Kidney (tissue), 14 donors: ENCODE data around the gene BFSP2. TPM values are rescaled to one million over a fixed set of nuclear protein-coding genes. Genes with fewer than 3 reads are reported as not detected.

ENCODE experiments used
- DNase-seq, 5 donors: peaks; one replicate each; pipeline ENCODE4 v3.0.0-alpha.2; 2013 to 2020
- FAIRE-seq: peaks from 2 replicates; lab custom pipeline; 2012; peaks lifted over from hg19 to GRCh38; lab: Jason Lieb, UNC
- H3K27ac ChIP-seq, 2 donors: one replicate each; pipeline ENCODE4 v1.7.0; 2013; ENCODE audit warnings: low read depth in 2 of 2, low read length in 2 of 2, inconsistent platforms in 1 of 2
- H3K27me3 ChIP-seq: one replicate; pipeline ENCODE4 v1.7.1; 2013; ENCODE audit warnings: low read length, inconsistent platforms; ENCODE audit not compliant: control insufficient read depth, insufficient read depth
- H3K36me3 ChIP-seq, 3 donors: one replicate each; pipeline versions ENCODE4 v1.7.0 to v1.7.1; 2013; ENCODE audit warnings: low read length in 3 of 3, control low read depth in 1 of 3, inconsistent platforms in 1 of 3; ENCODE audit not compliant: insufficient read depth in 3 of 3, control insufficient read depth in 2 of 3
- H3K4me1 ChIP-seq, 3 donors: one replicate each; pipeline versions ENCODE4 v1.7.0 to v1.7.1; 2013; ENCODE audit warnings: low read length in 3 of 3, inconsistent platforms in 1 of 3, low read depth in 1 of 3; ENCODE audit not compliant: control insufficient read depth in 2 of 3, insufficient read depth in 2 of 3
- H3K4me3 ChIP-seq, 3 donors: one replicate each; pipeline versions ENCODE4 v1.7.0 to v1.8.1; 2013; ENCODE audit warnings: low read length in 3 of 3, control low read depth in 1 of 3, inconsistent platforms in 1 of 3
- H3K9ac ChIP-seq, 3 donors: one replicate each; pipeline versions ENCODE4 v1.7.0 to v1.7.1; 2013; ENCODE audit warnings: low read length in 3 of 3, control low read depth in 1 of 3, inconsistent platforms in 1 of 3
- H3K9me3 ChIP-seq, 3 donors: one replicate each; pipeline versions ENCODE4 v1.7.0 to v1.7.1; 2013; ENCODE audit warnings: low read length in 3 of 3, control low read depth in 1 of 3, inconsistent platforms in 1 of 3; ENCODE audit not compliant: control insufficient read depth in 2 of 3, insufficient read depth in 1 of 3
- intact Hi-C: fragments of 100-400 bp; cut with DNase I; formaldehyde crosslinking; loops from one replicate; pipeline ENCODE4 v1.11.1; 2022
- polyA plus RNA-seq: library from polyadenylated mRNA; stranded (reverse); fragments of 350-450 nt; fragmentation: Illumina TruSeq; extraction: RNeasy Lipid Tissue Mini Kit (QIAGEN cat#74804); gene quantifications from one replicate; pipeline ENCODE4 v1.2.3, GENCODE V29; 2014; ENCODE audit warnings: low read depth, low replicate concordance; ENCODE audit not compliant: insufficient read depth
- total RNA-seq: library from RNA; stranded (reverse); fragmentation: NEBNext Ultra II Directional; extraction: Animal tissue kit (Norgen Biotek cat#: 25700); gene quantifications from one replicate; pipeline ENCODE4 v1.2.1, GENCODE V29; 2021
- TF ChIP-seq, protein P1 (sequence below): IDR thresholded peaks from 3 replicates; pipeline ENCODE4 v1.5.1; 2012; ENCODE audit warnings: mild to moderate bottlenecking, moderate library complexity, borderline replicate concordance; ENCODE audit not compliant: insufficient read depth; ENCODE audit errors: extremely low read depth
- donor health status: control.
- donor health status: control.
- donor health status: control.
- donor health status: control.
- donor health status: control.
- donor health status: DM: yes; HTN: yes; CAD: no.
- donor health status: Normal renal cell carcinoma (clear cell type).

BFSP2 gene
- total and polyA plus RNA-seq, 2 donors from 2014 or later, result 0.41 to 0.86 TPM

DNA sequence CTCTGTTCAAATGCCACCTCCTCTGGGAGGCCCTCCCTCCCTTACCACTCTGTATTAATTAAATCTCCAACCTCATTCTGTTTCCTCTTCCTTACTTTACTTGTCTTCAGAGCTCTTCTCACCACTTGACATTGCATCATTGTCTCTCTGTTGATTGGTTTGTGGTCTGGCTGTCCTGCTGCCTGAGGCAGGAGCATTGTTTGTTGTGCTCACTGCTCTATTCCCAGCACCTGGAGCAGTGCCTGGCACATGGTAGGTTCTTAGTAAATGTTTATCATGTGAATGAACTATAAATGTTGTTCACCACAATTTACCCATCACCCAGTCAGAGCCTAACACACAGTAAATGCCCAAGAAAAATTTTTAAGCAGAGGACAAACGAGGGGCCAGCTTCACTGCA lies 6.7 kb upstream of the BFSP2 start:
- Histone ChIP-seq H3K9me3 (no peaks in the 10 kb centered on the region), H3K4me1 (no peaks in the 10 kb centered on the region), H3K9ac (no peak overlapping the region), H3K36me3 (no peaks in the 10 kb centered on the region), H3K27me3 (no peaks in the 10 kb centered on the region), H3K4me3 (no peak overlapping the region), H3K27ac (no peak overlapping the region)
- intact Hi-C loops, result no loop called here
- no peak for FAIRE-seq
- DNase-seq, result no peak
- TF ChIP-seq, protein P1, sequence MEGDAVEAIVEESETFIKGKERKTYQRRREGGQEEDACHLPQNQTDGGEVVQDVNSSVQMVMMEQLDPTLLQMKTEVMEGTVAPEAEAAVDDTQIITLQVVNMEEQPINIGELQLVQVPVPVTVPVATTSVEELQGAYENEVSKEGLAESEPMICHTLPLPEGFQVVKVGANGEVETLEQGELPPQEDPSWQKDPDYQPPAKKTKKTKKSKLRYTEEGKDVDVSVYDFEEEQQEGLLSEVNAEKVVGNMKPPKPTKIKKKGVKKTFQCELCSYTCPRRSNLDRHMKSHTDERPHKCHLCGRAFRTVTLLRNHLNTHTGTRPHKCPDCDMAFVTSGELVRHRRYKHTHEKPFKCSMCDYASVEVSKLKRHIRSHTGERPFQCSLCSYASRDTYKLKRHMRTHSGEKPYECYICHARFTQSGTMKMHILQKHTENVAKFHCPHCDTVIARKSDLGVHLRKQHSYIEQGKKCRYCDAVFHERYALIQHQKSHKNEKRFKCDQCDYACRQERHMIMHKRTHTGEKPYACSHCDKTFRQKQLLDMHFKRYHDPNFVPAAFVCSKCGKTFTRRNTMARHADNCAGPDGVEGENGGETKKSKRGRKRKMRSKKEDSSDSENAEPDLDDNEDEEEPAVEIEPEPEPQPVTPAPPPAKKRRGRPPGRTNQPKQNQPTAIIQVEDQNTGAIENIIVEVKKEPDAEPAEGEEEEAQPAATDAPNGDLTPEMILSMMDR, result no peak

DNA sequence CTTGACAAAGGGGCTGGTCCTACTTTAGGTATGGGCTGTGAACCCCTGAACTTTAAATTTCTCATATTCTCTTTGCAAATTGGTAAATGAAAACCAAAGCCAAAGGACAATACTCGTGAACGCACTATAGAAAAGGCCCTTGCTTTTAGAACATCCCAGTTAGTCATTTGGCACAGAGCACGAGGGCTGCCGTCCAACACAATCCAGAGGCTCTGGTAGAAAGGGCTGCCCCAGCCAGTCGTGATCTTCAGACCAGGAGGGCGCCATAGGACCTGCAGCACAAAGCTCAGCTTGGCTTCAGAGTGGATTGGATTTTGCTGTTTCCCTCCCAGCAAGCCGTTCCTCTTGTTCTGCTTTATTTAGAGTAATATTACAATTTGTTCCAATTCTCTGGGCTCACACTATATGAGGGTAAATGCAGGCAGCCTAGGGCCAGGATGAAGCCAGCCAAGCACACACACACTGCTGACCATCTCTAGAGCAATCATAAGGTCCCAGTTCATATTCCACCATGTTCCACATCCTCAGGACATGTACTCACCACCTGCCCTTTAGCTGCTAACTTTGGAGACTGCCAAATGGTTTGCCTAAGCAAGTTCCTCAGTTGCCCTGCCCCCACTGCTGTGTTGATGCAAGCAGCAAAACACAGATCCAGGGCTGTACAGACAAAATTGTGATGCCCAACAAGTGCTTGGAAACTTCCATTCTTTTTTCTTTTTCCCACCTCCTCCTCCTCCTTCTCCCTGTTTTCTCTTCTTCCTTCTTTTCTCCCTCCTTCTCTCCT lies 6.0 kb upstream of the BFSP2 start:
- TF ChIP-seq, protein P1, result no peak
- DNase-seq (no peak), FAIRE-seq (no peak)
- Histone ChIP-seq H3K36me3 (no peaks in the 10 kb centered on the region), H3K9me3 (no peaks in the 10 kb centered on the region), H3K27ac (no peak overlapping the region), H3K4me3 (no peak overlapping the region), H3K4me1 (no peaks in the 10 kb centered on the region), H3K9ac (no peak overlapping the region), H3K27me3 (no peaks in the 10 kb centered on the region)
- intact Hi-C loops, result no loop called here

DNA sequence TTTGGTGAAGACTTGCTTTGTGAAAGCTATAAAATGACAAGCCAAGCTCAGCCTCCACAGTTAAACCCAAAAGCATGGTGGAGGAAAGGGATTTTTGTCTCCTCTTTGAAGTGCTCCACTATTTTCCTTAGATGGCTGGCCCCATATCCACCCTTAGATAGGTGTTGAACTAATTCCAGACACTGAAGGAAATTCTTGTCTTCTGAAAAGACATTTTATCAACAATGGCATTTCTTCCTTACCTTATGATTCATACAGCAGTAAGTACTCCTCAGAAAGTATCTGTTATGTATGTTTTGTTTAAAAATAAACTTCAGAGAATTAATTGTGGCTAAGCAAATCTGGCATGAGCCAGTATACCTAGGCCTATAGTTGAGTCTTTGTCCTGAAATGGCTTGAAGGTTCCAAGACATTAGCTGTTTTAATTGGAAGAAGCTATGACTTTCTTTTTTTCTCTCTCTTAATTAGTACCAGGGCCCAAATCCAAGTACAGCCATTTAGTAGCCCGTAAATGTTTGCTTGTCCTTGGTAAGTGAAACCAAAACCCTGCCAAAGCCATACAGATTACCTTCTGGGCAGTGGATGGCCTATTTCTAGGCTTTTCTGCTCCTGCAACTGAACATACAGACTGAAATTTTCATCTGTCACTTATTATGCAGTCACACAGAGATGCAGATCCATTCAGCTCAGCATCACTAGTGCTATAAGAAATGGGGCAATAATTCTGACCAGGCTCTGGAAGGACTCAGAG lies 5.1 kb upstream of the BFSP2 start:
- Histone ChIP-seq H3K4me3 (no peak overlapping the region), H3K4me1 (no peaks in the 10 kb centered on the region), H3K36me3 (no peaks in the 10 kb centered on the region), H3K27ac (no peak overlapping the region), H3K27me3 (no peaks in the 10 kb centered on the region), H3K9ac (no peak overlapping the region), H3K9me3 (no peaks in the 10 kb centered on the region)
- TF ChIP-seq, protein P1, result no peak
- DNase-seq, result no peak
- intact Hi-C loops, result no loop called here
- FAIRE-seq, result no peak
